K562 treated with DMSO at 1 percent for 24 hours (cell line): ENCODE measurements around the gene NTMT2. TPM values are rescaled to one million over a fixed set of nuclear protein-coding genes. Genes with fewer than 3 reads are reported as not detected.

ENCODE experiments used
- total RNA-seq: library from RNA; unstranded; fragments of 300-600 nt; gene quantifications from 2 replicates; pipeline ENCODE4 v1.2.3, GENCODE V29; 2022; ENCODE audit warnings: low read depth; ENCODE audit not compliant: insufficient read depth

Gene NTMT2
- not detected in 2 replicates for total RNA-seq

DNA sequence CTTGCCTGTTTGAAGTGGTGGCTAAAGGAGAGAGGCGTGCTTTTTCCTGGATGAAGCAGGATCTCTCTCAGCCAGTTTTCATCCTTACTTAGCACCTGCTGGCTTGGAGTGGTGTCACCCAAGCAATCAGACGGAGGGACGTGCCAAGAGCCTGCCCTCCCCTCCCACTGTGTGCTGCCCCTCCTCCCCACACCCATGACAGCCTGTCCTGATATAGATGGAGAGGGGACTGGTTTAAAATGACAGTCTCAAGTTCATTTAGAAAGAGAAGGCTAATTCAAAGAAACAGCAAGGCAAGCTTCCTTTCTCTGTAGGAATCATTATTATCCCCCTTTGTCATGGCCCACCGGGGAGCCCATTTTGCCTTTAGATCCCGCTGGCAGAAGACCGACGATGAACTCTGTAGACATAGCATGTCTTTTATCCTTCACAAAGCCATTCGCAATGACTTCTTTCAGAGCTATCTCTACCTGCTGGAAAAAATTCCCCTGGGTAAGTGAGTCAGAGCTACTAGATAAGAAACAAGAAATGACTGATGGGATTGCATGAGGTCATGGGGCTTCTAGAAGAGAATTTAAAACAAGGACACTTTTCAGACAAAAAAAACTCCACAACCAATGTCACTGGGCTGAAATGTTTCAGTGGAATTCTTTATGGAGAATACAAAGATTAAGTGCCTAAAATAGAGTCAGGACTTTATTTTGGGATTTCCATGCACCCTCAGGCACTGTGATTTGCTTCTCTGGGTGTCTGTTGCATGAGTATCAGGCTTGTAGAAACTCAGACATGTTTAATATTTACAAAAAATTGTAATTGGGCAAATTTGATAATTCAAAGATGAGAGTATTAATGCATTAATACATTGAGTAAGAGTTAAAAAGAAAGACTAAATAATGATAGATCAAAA lies at the start of gene NTMT2:
NTMT2 (plus strand) TSS at position 190 of the 907 bp plus-strand sequence; CDS start at position 339, 149 bp downstream.

Other genes with a start within 250 kb of the NTMT2 start
- 12.6 and 15.1 TPM in 2 replicates for gene KIFAP3, start 71.3 kb upstream of the NTMT2 start, total RNA-seq